Panc1 (cell line): ENCODE data around the gene PLEKHH2.

Experiments
- POLR2AphosphoS5 ChIP-seq: IDR thresholded peaks from 2 replicates; pipeline ENCODE4 v1.6.1; 2012; ENCODE audit warnings: mild to moderate bottlenecking, low read depth, low read length, moderate library complexity
- TCF7L2 ChIP-seq: IDR thresholded peaks from 2 replicates; pipeline ENCODE4 v1.6.1; 2011; ENCODE audit warnings: mild to moderate bottlenecking, low read depth, low read length, inconsistent platforms
- TF ChIP-seq, protein P1 (sequence below), 2 experiments: IDR thresholded peaks; 2 replicates each; pipeline ENCODE4 v1.6.1; 2011 to 2012; ENCODE audit warnings: low read depth in 2 of 2, control low read depth in 1 of 2, low read length in 1 of 2, mild to moderate bottlenecking in 1 of 2, moderate library complexity in 1 of 2; ENCODE audit not compliant: insufficient read depth in 1 of 2

DNA sequence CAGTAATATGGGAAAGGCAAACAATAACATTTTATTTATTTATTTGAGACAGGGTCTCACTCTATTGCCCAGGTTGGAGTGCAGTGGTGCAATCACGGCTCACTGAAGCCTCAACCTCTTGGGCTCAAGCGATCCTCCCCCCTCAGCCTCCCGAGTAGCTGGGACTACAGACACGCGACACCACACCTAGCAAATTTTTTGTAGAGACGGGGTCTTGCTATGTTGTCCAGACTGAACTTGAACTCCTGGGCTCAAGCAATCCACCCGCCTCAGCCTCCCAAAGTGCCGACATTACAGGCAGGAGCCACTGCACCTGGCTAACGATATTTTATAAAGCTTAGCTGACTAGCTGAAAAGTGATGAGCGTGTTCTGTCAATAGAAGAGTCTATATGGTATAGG lies 17.5 kb upstream of the PLEKHH2 start:
- TF ChIP-seq, protein P1, sequence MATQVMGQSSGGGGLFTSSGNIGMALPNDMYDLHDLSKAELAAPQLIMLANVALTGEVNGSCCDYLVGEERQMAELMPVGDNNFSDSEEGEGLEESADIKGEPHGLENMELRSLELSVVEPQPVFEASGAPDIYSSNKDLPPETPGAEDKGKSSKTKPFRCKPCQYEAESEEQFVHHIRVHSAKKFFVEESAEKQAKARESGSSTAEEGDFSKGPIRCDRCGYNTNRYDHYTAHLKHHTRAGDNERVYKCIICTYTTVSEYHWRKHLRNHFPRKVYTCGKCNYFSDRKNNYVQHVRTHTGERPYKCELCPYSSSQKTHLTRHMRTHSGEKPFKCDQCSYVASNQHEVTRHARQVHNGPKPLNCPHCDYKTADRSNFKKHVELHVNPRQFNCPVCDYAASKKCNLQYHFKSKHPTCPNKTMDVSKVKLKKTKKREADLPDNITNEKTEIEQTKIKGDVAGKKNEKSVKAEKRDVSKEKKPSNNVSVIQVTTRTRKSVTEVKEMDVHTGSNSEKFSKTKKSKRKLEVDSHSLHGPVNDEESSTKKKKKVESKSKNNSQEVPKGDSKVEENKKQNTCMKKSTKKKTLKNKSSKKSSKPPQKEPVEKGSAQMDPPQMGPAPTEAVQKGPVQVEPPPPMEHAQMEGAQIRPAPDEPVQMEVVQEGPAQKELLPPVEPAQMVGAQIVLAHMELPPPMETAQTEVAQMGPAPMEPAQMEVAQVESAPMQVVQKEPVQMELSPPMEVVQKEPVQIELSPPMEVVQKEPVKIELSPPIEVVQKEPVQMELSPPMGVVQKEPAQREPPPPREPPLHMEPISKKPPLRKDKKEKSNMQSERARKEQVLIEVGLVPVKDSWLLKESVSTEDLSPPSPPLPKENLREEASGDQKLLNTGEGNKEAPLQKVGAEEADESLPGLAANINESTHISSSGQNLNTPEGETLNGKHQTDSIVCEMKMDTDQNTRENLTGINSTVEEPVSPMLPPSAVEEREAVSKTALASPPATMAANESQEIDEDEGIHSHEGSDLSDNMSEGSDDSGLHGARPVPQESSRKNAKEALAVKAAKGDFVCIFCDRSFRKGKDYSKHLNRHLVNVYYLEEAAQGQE (IDR thresholded peaks at IDR 0.05; ENCODE audit: insufficient read depth in 1 of 2, low read depth in 2 of 2, low read length in 1 of 2): no peak
- TF ChIP-seq TCF7L2: no peak
- TF ChIP-seq POLR2AphosphoS5: no peak
